HG02943 (cell line): Measurements from ENCODE around the gene NMUR1.

Experiments
- ATAC-seq: cut with Tn5 transposase; IDR thresholded peaks from one replicate; pipeline ENCODE4 v1.9.1; 2021; ENCODE audit warnings: mild to moderate bottlenecking, low read depth, moderate library complexity; ENCODE audit not compliant: unreplicated experiment

The NMUR1 gene

GRCh38 chr2:231554748-231555545 is 24.7 kb upstream of the NMUR1 start:
- no peak for ATAC-seq

GRCh38 chr2:231554327-231554726 is 24.1 kb upstream of the NMUR1 start:
- no peak for ATAC-seq

GRCh38 chr2:231552752-231553151 is 22.5 kb upstream of the NMUR1 start:
- ATAC-seq = no peak

GRCh38 chr2:231549446-231550239 is 19.4 kb upstream of the NMUR1 start:
- ATAC-seq = no peak

- ATAC-seq = no peak
Observed at GRCh38 chr2:231548752-231549151, 18.5 kb upstream of the NMUR1 start.

- ATAC-seq = no peak
Observed at GRCh38 chr2:231547315-231548110, 17.3 kb upstream of the NMUR1 start.

GRCh38 chr2:231546014-231546715 is 15.9 kb upstream of the NMUR1 start:
- ATAC-seq = no peak

GRCh38 chr2:231545105-231545902 is 15.1 kb upstream of the NMUR1 start:
- ATAC-seq = peak; percentile 96

- no peak for ATAC-seq
Observed at GRCh38 chr2:231542136-231542535, 11.9 kb upstream of the NMUR1 start.

GRCh38 chr2:231541645-231542044 is 11.4 kb upstream of the NMUR1 start:
- no peak for ATAC-seq

GRCh38 chr2:231539991-231540390 is 9.7 kb upstream of the NMUR1 start:
- ATAC-seq = no peak

- no peak for ATAC-seq
Observed at GRCh38 chr2:231535961-231536360, 5.7 kb upstream of the NMUR1 start.

GRCh38 chr2:231533777-231534125 is 3.5 kb upstream of the NMUR1 start:
- ATAC-seq = no peak

- ATAC-seq = no peak
Observed at GRCh38 chr2:231533086-231533776, 3.0 kb upstream of the NMUR1 start.

GRCh38 chr2:231532756-231533035 is 2.5 kb upstream of the NMUR1 start:
- no peak for ATAC-seq

GRCh38 chr2:231531883-231532755 is 1.9 kb upstream of the NMUR1 start:
- no peak for ATAC-seq

- no peak for ATAC-seq
Observed at GRCh38 chr2:231531466-231531865, 1.2 kb upstream of the NMUR1 start.

- ATAC-seq = no peak
Observed at GRCh38 chr2:231528636-231529030, 1.6 kb downstream of the NMUR1 start.
